HG03045 (cell line): Measurements from ENCODE around the gene LAMA5.

Source experiments
- ATAC-seq: cut with Tn5 transposase; IDR thresholded peaks from one replicate; pipeline ENCODE4 v1.9.1; 2021; ENCODE audit warnings: mild to moderate bottlenecking, moderate library complexity; ENCODE audit not compliant: unreplicated experiment

LAMA5 gene

DNA sequence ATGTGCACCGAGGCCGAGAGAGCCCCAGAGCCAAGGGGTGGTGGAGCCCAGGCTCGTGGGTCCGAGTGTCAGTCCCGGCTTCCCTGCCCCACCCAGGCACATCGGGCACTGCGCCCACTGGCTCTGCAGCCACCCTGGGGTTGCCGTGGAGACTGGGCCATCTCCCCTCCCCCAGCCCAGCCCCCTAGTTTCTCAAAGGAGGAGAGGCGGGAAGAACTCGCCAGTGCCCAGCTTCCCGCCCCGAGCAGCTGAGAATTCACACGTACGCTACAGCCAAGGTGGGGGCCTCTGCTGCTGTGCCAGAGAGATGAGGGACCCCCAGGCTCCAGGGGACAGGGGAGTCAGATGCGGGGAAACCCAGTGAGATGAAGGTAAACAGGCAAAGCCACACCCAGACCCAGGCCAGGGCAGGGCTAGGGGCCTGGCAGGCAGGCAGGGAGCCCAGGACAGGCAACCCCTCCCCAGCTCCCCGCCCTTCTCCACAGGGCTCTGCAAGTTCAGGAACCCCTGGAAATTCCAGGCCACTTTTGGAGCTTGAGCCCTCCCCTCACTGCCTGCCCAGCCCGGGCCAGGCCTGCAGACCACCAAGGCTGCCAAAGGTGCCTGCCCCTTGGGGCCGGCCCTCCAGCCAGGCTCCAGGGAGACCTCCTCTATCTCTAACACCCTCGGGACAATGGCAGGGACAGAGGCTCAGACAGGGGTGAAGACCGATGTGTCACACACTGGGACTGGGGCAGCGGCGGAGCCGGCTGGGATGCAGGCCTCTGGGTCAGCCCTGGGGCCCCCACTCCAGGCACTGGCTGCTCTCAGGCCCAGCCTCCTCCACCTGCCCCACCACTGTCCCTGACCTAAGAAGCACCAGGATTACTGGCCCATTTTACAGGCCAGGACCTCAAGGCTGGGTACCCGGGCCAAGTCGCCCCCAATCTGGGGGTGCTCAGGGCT lies 6.0 kb downstream of the LAMA5 start:
- ATAC-seq, result no peak

DNA sequence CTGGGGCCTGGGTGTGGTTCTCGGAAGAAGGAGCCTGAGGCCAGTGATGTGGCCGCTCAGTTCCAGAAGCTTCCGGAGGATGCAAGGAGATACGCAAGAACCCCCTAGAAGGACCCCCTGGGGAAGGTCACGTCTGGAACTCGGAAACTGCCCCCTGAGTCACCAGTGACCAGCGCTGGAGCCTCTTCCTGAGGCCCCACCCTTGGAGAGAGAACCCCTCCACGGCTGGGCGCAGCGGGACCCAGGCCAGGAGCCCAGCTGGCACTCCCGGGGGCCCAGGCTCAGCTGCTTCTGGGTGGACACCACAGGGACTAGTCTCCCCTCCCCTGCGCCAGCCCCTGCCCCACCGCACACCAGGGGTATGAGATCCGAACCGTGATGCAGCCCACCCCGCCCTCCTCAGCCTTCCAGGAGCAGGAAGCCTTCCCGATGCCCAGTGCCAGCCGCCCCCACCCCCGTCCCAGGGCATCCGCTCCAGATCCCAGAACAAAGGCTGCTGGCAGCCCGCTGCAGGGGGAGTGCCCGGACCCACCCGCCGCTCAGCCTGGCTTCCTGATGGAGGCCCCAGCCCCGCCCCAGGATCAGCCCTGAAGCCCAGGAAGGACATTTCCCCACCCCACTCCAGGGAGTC lies 7.5 kb downstream of the LAMA5 start:
- no peak for ATAC-seq

DNA sequence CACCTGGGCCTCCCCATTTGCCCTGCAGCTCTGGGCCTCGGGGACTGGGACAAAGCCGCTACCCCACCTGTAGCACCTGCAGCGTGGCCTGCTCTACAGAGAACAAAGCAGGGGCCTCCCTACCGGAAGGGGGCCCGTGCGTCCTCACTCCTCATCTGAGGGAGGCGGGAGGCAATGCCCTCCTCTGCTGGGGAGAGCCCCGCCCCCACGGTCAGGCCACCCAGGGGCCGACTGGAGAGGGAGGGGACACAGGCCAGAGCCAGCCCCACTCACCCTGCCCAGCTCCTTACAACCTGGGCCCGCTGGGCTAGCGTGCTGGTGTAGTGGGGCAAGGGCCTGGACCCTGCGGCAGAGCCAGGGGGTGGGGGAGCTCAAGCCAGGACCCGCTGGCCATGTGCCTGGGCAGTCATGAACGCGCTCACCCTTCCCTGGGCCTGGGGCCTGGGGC lies 8.0 kb downstream of the LAMA5 start:
- no peak for ATAC-seq

DNA sequence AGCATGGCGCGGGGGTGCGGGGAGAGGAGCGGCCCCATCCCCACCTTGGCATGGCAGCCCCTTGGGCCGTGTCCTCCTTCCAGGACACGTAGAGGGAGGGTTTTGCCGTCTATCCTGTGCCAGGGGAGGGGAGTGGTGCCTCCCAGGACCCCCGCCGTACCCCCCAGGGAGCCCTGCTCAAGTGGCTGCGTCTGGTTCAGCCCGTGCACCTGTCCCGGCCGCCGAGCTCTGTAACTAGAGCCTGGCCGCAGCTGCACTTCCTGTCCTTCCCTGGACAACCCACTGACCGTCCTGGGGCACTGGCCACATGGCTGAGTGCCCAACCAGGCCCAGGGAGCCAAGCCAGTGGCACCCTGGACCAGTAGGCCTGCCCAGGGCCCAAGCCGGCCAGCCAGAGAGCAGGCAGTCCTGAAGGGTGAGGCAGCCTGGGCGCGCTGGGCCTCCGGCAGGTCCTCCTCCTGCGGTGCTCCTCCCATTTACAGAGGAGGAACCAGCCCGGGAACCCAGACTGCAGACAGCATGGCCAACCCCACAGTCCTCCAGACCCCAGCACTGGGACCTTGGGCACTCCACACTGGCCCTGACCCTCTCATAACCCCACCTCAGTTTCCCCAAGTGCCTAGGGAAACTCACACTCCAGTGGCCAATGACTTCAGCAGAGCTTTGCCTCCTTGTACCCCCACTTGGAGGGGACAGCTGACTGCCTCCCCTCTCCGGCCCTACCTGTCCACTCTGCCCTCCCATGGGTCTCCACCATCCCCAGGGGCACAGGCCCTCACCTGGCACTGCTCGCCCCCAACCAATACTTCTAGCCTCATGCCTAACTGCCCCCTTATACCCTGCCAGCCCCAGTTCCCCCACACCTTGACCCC lies 8.7 kb downstream of the LAMA5 start:
- no peak for ATAC-seq

DNA sequence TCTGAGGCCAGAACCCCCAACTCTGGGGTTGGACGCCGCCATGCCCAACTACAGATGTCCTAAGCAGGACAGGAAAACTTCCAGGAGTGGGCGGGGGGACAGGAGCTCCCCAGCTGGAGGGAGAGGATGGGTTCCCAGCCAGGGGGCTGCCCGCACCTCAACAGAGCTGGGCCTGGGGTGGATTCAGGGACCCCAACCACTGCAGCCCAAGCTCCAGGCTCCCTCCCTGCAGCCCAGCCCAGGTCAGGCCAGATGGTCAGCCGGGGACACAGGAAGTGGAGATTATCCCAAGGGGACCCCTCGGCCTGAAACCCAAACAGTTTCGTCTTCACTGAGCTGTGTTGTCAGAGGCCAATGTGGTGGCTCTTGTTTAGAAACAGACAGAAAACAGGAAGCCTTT lies 9.4 kb downstream of the LAMA5 start:
- ATAC-seq, result no peak

DNA sequence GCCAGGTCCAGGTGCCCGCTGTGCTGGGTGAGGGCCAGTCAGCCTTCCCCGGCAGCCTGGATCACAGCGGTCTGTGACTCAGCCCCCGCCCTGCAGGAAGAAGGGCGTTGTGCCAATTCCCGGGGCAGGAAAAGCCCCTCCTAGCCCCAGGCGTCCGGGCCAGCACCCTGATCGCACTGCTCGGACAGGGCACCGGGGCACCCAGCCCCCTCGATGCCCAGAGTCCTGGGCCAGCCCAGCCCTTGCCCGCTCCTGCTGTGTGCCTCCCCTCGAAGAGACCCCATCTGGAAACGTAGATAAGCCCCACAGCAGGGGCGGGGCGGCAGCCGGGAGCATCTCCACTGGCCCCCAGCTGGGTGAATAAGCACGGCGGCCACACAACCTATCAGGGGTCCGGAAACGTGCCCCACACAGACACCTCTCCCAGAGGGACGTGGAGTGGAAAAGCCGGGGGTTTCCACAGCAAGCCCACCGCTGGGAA lies 9.9 kb downstream of the LAMA5 start:
- ATAC-seq, result no peak

DNA sequence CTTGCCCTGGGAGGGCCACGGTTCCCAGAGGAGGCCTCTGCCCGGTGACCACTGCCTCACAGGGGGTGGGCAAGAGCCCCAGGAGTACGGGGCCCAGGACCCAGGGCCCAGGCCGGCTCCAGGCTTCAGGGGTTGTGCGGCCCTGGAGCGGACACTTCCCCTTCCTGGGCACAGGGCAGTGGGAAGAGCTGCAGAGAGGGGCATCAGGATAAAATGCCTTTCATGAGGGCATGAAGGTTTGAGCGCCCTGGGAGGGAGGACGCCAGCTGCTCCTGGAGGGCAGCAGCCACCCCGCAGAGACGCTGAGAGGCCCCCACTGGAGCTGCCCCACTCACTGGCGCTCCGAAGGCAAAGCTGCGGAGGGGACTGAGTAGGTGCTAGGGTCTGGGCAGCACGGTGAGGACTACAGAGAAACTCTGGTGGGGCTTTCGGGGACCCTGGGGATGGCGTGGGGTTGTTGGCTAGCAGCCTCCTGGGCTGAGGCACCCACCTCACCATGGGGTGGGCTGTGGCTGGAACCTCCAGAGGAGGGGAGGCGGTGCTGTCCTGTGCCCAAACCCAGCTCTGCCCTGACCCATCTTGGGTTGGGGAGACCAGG lies 10.4 kb downstream of the LAMA5 start:
- no peak for ATAC-seq

DNA sequence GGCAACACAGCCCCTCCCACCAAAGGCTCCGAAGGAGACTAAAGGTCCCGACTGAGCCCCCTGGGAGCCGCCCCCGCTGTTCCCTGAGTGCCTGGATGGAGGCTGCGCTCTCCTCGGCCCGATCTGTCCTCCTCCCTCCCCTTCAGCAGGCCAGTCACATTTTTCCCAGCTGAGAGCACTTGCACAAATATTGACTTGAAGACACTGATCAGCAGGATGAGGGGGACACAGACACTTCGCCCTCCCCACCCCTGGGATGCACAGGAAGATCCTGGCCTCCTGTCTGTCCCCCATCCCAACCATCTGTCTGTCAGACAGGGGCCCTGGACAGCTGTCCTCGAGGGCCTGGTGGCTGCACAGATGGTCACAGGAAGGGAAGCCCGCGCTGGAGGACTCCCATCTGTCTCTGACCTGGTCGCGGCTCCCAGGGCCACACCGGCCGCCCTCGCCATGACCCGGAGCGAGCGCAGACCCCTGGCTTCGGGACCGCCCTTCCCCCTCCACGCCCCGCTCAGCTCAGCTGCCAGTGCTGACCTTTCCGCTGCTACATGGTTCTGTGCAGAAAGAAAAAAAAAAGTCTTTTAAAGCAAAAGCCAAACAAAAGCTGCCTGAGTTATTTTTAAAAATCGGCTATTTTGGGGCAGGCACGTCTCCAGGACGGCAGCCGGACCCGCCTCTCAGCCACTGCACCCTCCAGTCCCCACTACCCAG lies 11.1 kb downstream of the LAMA5 start:
- no peak for ATAC-seq

DNA sequence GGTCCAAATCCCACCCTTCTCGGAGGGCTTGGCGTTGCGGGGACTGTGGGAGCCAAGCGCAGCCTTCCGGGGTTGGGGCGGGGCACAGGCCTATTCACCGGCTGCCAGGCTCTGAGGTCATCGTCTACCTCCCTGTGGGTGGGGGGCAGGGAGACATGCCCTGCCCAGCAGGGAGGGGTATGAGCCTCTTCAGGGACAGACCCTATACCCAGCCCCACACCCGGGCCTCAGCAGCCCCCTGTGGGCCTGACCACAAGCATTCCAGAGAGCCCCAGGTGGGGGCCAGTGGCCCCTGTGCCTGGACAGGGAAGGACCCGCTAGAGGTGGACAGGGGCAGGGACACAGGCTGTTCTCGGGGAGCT lies 11.6 kb downstream of the LAMA5 start:
- ATAC-seq, result no peak

DNA sequence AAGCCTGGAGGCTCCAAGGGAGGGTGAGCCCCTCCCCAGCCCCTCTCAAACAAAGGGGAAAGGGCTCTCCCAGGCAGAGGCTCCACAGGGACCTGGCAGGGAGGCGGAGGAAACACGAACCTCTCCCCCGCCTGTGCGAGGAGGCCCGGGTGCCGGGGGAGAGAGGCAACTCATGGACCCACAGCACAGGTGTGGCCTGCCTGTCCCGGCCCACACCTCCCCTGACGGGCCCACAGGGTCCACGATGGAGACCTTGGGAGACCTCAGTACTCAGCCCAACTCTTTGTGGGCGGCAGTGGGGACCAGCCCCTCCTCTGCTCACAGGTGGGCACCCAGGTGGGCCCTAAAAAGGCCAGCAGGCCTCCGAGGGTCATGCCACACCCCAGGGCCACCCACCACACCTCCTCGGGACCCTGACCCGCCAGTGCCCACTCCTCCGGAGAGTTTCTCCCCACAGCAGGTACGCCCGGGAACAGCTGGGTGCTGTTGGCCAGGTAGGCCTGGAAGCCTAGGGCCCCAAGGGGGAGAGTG lies 12.2 kb downstream of the LAMA5 start:
- ATAC-seq, result no peak

DNA sequence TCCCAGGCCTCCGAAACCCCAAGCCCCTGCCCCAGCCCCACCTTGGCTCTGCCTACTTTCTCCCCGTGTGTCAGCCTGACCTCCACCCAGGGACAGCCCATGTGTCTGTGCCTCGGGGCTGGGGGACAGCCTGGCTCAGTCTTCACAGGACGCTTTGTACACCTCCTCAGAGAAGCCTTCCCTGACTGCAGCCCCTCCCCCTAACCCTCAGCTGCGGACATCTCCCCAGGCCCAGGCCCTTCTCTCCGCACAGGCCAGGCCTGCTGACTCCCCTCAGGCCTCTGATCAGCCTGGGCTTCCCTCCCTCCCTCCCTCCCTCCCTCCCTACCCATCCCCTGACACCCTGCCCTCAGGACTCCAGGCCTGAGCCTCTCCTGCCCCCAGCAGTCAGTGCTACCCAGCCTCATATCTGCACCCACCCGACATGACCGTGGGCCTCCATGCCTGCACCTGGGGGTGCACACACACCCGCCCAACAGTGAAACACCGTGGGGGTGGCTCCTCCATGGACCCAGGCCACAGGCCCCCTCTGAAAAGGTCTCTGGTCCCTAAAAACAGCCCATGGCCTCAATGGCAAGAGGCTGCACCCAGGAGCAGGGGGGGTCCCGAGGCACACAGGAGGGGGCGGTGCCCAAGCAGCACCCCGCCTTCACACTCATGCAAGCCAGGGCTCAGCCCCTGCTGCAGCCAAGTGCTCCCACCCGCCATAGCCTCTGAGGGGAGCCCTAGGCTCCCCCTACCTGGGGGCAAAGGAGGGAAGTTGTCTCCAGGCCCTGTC lies 12.9 kb downstream of the LAMA5 start:
- ATAC-seq, result no peak

DNA sequence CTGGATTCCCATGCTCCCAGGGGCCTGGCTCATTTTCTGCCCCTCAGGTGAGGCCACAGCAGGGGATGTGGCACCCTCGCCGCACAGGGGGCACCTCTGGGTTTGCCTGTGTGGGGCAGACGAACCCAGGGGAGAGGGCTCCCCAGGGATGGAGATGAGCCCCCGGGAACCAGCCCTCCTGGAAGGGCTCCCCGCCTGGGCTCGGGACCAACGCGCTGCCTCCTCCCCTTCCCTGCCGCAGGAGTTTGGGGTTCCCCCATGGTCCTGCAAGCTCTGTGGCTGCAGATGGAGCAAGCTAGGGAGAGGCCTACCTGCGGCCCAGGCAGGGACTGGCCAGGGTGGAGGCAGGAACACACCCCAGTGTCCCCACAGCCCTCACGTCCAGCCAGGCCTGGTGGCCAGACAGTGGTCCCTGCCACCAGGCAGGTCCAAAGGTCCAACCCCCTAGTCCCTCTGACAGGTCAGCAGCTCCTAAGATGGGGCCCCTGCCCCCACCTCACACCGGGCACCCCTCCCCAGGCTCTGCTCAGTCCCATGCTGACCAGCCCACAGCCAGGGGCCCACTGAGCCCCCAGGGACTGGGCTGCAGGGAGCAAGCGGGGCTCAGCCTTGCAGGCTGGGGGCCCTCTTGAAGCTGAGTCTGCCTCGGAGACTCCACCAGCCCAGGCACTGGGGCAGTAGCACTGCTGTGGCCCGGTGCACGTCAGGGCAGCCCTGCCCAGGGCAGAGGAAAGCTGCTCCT lies 13.7 kb downstream of the LAMA5 start:
- no peak for ATAC-seq

DNA sequence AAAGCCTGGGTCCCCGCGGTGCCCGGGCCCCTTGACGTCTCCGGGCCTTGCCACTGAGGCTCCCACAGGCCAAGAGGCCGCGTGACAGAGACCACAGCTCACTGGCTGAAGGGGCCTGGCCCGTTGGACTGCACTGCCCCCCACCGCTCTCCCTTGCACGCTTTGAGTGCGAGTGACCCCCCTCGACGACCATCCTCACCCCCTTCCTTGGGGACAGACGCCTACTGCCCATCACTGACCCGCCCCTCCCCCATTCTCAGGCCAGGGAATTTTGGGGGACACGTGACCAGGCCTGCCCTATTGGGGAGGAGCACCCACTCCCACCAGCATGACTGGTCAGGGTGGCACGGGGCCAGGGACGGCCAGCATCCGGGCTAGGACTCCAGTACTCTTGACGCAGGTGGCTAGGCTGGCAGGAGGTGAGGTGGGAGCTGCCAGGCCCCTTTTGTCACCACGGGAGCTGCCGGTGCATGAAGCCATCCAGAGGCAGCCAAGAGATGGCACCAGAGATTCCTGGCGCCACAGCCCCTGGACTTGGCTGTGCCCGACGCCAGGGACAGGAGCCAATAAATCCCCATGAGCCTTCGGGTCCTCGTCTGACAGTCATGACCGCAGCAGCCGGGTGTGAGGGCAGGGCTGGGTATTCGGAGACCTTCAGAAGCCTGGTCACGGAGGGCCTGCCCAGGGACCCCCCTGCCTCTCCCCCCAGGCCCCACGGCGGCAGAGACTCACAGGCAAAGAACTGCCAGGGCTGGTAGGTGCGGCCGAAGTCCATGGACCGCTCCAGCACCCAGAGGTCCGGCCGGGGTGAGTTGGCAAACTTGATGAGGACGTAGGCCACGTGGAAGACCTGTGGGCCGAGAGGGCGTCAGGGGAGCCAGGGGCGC lies 14.5 kb downstream of the LAMA5 start:
- ATAC-seq, result no peak

DNA sequence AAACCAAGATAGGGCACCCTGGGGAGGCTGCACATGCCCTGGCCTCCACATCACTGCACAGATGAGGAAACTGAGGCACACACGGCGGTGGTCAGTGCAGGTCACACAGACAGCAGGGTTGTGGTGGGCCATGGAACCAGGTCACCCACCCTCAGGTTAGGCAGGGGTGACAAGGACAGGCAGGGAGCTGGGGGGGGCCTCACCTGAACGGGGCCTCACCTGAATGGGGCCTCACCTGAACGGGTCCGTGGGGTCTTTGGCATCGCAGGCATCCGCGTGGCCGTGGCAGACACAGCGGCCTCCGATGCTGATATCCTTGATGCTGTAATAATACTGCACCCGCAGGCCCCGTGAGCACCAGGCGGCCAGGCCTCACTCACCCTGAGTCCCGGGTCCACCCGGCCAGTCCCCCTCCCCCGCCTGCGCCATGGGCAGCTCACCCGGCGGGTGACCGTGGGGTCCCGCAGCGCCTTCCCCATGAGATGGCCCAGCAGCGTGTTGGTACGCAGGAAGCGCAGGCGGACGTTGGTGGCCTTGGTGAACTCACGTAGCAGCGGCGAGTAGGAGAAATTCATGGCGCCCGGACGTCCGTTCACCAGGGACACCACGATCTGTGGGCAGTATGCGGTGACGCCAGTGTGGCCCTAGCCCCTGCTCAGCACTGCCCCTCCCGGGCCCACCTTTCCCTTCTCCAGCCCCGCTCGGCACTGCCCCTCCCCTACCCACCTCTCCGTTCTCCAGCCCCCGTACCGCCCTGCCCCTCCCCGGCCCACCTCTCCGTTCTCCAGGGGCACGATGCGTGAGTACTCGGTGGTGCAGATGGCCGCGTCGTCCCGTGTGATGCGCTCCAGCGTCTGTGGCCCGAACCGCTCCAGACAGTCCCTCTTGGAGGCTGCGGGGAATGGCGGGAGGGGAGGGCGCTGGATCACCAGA lies 15.4 kb downstream of the LAMA5 start:
- no peak for ATAC-seq

DNA sequence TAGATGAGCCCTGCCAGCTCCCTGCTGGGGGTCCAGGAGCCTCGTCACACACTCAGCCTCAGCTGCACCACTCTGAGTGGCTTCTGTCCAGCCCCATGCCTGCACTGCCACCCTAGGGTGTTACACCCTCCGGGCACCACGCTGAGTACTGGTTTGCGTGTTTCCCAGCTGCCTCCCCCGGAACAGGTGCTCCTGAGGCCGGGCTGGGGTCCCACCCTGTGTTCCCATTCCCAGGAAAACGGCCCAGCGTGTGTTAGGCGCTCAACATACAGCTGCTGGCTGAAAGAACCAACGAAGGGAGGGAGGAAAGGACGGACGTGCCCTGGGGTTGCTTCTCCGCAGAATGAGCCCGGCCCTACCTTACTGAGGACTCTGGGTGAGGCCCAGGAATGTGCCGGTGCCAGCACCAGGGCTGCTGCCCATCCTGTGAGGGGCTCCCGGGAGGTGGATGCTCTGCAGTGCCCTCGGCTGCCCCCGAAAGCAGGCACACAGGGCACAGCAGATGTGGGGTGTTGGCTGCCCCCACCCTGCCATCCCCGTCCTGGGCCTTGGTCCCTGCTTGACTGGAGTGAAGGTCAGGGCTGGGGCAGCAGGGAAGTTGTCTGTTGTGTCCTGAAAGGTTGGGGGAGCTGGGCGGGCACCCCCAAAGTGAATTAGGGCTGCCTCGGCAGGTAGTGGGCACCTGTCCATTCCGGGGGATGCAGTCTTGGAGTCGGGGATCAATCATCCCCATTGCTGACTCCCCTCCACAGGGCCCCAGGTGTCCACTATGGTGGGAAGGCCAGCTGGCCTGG lies 16.3 kb downstream of the LAMA5 start:
- ATAC-seq, result no peak
